ENCODE results near the gene RAI14.

- TF ChIP-seq POLR2A (IDR thresholded peaks at IDR 0.05; ENCODE audit: low read depth, low read length) (no peak), POLR2AphosphoS5 (IDR thresholded peaks at IDR 0.05; ENCODE audit: low read depth, low read length) (no peak)
Observed at GRCh38 chr5:34876275-34876674, 220.1 kb downstream of the RAI14 start.

All from GM12892 (cell line).